Dedifferentiated amniotic fluid mesenchymal stem cell (primary cell): Measurements from ENCODE around the gene VAC14.
A peak's percentile ranks its signal among the peaks of the same experiment; 100 is the strongest.

Experiments used
- DNase-seq: peaks from one replicate; pipeline ENCODE4 v3.0.0-alpha.2; 2016; ENCODE audit errors: extremely low spot score

The VAC14 gene

GRCh38 chr16:70786020-70786755 lies 14.8 kb downstream of the VAC14 start:
- no peak for DNase-seq

DNA sequence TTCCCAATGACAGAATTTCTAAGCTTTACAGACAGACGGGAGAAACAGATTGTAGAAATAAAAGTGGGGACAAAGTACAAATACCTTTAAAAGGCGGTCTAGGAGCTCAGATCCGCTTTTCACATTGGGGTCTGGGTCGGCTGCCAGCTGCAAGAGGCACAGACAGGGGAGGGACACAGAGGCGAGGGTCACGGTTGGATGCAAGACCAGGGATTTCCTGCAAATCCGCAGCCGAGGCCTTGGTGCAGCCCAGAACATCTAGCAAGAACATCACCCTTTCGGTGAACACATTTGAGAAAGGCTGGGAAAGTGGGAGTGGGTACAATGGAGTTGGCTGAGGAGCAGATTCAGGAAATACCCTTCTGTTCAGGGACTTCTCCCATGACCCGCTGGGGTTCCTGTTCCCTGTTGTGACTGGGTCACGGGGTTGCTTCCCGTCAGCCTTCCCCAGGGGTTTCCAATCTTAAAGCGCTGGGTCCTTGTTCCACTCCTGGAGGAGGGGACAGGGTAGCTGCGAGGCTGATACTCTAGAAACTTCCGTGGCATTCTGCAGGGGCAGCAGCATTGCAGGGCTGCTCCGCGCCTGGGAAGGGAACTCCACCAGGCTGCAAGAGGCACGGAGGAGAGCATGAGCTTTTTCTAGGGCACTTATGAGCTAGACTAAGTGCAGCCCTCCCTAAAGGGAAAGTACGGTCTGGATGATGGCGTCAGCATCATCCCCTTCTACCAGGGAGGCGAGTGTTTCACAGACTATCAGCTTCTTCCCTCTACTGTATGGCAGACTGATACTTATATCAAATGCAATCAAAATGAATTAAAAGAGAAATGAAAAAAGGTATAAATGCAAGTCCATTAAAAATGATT lies 16.0 kb downstream of the VAC14 start:
- no peak for DNase-seq

- no peak for DNase-seq
Measured at GRCh38 chr16:70782237-70782636, 18.7 kb downstream of the VAC14 start.

- DNase-seq: no peak
Measured at GRCh38 chr16:70781800-70782199, 19.2 kb downstream of the VAC14 start.

DNA sequence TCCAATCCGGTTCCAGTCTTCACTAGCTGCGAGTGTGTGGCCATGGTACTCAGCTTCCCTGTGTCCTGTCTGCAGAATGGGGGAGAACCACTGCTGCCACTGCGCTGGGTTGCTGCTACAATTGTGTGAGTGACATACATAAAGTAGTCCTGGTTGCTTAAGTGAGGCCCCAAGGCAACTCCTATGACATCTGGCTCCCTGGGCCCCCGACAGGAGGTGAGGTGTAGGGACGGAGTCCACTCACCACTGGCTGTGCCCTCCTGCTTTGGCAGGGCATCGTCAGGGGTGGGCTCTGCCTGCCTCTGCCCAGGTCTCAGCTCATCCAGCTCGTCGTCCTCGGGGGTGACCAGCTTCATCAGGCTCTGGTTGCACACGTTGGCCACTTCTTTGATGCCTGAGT lies 20.4 kb downstream of the VAC14 start:
- DNase-seq: no peak

- peak; percentile 43 for DNase-seq
Measured at GRCh38 chr16:70779361-70779760, 21.6 kb downstream of the VAC14 start.

- DNase-seq: peak; percentile 82
Measured at GRCh38 chr16:70778901-70779309, 22.1 kb downstream of the VAC14 start.

DNA sequence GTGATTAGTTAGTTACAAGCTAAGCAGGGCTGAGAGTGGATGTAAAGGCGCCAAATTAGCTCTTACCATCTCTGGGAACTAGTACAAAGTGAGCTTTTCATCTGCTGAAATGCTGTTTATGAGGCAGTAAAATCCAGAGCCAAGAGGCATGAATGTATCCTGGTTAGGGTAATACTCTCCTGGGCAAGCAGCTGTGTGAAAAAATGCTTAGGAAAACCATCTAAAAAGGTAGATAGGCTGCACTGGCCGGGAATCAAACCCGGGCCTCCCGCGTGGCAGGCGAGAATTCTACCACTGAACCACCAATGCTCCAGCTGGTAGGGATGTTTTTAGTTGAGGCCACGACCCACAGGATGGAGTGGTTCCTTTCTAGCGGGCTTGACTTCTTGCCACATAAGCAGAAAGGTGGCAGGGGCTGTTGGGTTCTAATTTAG lies 23.0 kb downstream of the VAC14 start:
- DNase-seq: no peak

DNA sequence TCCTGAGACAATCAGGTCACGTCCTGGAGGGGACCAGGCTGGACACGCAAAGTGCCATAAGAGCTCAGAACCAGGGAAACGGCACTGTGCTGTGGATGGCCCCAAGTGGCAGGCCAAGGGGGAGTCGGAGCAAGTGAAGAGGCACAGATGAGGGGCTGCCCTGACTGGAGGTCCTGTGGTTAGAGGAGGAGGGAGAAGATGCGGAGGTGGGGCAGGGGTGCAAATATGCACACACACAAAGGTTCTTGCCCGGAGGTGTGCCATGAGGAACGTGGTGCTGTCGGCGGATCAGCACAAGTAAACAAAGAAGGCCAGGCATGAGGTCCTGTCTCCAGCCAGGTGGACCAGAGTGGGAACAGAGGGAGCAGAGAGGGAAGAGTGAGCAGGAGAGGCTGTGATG lies 23.5 kb downstream of the VAC14 start:
- no peak for DNase-seq

DNA sequence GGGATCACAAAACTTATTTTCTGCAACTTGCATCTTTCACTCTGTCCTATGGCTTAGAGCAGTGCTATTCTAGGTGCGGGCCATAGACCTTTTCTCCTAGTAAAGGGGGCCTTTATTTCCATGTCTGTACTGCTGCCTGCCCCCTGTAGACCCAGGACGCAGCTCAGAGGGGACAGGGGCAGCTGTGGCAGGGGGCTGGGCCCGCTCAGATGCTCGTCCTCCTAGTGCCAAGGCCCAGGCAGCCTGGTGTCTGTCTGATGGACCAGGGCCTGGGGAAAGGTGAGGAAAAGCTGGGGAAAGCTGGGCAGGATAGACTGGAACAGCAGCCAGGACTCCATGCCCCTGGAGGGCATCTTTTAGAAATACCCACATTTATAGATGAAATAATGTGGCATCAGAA lies 25.6 kb downstream of the VAC14 start:
- DNase-seq: no peak

- DNase-seq: no peak
Measured at GRCh38 chr16:70774261-70774660, 26.7 kb downstream of the VAC14 start.

DNA sequence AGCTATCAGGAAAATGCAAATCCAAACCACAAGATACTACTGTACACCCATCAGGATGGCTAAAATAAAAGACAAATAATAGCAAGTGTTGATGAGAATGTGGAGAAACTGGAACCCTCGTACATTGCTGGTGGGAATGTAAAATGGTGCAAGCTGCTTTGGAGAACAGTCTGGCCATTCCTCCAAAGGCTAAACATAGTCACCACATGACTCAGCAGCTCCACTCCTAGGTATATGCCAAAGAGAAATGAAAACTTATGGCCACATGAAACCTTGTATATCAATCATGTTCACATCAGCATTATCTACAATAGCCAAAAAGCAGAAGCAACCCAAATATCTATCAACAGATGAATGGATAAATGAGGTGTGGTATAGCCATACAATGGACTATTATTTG lies 28.5 kb downstream of the VAC14 start:
- no peak for DNase-seq

DNA sequence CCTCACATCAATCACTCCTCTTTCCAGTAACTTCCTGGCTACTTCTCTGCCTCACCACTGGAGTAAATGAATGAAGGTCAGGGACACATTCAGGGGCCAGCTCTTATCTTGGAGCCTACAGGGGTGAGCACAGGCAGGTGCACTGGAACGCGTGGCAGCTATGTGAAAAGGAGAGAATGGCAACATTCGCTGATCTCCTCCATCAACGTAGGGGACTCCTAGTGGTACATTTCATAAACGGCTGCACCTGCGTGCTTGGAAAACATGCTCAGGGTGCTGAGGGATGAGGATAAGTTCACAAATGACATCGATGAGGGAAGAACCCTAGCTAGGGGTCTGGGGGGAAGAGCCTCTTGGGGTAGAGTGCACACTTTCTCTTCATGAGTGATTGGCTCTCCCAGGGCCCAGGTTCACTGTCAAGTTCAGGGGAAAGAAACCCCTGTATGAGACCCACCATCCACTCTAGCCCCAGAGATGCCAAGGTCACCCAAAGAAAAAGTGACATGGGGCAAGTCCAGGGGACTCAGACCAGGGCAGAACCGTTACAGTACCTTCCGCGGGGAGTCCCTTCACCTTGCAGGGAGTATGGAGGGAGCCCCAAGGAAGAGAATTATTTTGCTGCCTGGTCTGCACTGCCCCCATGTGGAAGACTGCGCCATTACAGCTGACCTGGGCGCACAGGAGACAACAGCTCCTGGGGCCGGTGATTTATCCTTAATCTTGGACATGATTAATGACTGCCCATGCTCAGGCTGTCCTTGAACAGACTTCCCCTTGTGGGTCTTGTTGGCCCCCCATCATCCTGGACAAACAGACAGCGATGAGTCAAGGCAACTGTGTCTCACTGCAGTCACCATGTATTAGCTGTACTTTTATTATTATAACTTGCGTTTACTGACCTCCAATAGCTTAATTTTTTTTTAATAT lies 30.1 kb downstream of the VAC14 start:
- DNase-seq: peak; percentile 38

GRCh38 chr16:70770291-70770625 lies 30.7 kb downstream of the VAC14 start:
- no peak for DNase-seq

- DNase-seq: no peak
Measured at GRCh38 chr16:70769761-70770160, 31.2 kb downstream of the VAC14 start.

DNA sequence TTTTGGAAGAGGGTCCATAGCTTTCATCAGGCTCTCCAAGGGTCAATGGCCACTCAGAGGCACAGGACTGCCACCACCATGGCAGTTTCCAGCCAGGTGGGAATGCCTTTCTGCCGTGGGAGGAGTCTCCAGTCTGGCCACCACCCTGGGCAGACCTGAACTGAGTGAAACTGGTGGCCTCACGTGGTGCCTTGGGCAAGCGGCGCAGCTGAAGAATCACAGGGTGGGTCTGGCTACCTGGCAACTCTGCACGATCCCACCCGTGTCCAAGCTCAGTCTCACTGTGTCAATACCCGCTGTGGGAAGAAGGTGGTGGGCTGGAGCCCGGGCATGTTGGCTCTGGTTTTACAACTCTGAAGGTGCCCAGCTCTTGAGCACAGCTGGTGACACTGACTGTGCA lies 31.8 kb downstream of the VAC14 start:
- DNase-seq: no peak

GRCh38 chr16:70768203-70768580 lies 32.8 kb downstream of the VAC14 start:
- DNase-seq: no peak

GRCh38 chr16:70767377-70768202 lies 33.4 kb downstream of the VAC14 start:
- DNase-seq: peak; percentile 43

GRCh38 chr16:70766658-70767057 lies 34.3 kb downstream of the VAC14 start:
- DNase-seq: no peak

DNA sequence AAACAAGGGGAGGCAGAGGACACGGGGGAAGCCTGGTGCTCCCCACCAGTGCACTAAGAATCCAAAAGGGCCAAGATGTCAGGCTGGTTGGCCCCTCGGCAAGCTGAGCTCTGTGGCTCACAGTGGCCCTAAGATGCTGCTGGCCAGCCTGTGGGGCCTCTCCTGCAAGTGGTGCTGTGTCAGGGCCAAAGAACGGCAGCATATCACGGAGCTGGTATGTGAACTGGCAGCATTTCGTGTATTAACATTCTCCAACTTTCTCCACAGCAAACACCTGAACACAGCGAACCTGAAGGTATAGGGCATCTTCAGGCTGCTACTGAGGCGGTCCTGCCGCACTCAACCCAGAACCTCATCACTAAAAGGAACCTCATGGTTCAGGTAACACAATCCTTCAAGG lies 34.8 kb downstream of the VAC14 start:
- DNase-seq: no peak

GRCh38 chr16:70765491-70765890 lies 35.5 kb downstream of the VAC14 start:
- no peak for DNase-seq
